ENCODE results near the gene PPP1R8. TPM values are rescaled to one million over a fixed set of nuclear protein-coding genes. Genes with fewer than 3 reads are reported as not detected.

The PPP1R8 gene
- total and polyA plus RNA-seq, 10 of the 15 experiments (the other 5 are each of a cell fraction or from before 2014, with no cell fraction given) = 10.2 to 77.0 (median 53.0) TPM

GRCh38 chr1:27823784-27824183, 6.8 kb upstream of the PPP1R8 start:
- ChIA-PET CTCF (no interaction called here), RAD21 (ENCODE audit: unreplicated experiment) (interaction anchor here (1.6 kb wide), 1 partner anchor 152 kb away, joined by 3 read pairs; the partner anchor contains the start of gene IFI6), POLR2A (no interaction called here), SMC1A (ENCODE audit: uncharacterized antibody, unreplicated experiment) (no interaction called here)
- in situ Hi-C loops (cut with MboI) = no loop called here
- FAIRE-seq (no peak), DNase-seq (ENCODE audit: low read depth, low spot score) (no peak), ATAC-seq (no peak)
- BruUV-seq (replicated peaks) = TSS peak; percentile 49
- Histone ChIP-seq H3K27me3 (replicated peaks in 1 of 2; ENCODE audit: control insufficient read depth in 2 of 2, insufficient read depth in 2 of 2, low read length in 1 of 2) (no peaks in the 10 kb centered on the region), H3K4me2 (ENCODE audit: control insufficient read depth, insufficient read depth) (no peak overlapping the region), H3K9ac (ENCODE audit: control insufficient read depth, insufficient read depth, low read length) (no peak overlapping the region), H3K9me3 (replicated peaks; ENCODE audit: control insufficient read depth, insufficient read depth, low read length) (no peaks in the 10 kb centered on the region), H3K4me1 (ENCODE audit: control insufficient read depth, insufficient read depth, low read length) (no peaks in the 10 kb centered on the region), H2AFZ (ENCODE audit: control insufficient read depth, low read depth, low read length) (no peak overlapping the region), H3K27ac (ENCODE audit: control insufficient read depth, insufficient read depth) (no peak overlapping the region), H3K36me3 (ENCODE audit: control insufficient read depth in 2 of 2, insufficient read depth in 2 of 2, low read length in 1 of 2) (peaks cover 5 to 7% of the 10 kb centered on the region in 2 experiments), H3K79me2 (ENCODE audit: control insufficient read depth, insufficient read depth, low read length) (no peaks in the 10 kb centered on the region), H3K4me3 (no peak overlapping the region), H4K20me1 (ENCODE audit: control insufficient read depth, insufficient read depth) (no peaks in the 10 kb centered on the region)
- no peak for TF ChIP-seq ETV6 (conservative IDR thresholded peaks at IDR 0.05 in 1 of 2, IDR thresholded peaks at IDR 0.05 in 1 of 2; ENCODE audit: borderline replicate concordance in 1 of 2, low read depth in 1 of 2)
- TF ChIP-seq TCF3 (IDR thresholded peaks at IDR 0.05; ENCODE audit: borderline replicate concordance, insufficient read depth, low read depth, low read length) = no peak
- no peak for TF ChIP-seq PML (IDR thresholded peaks at IDR 0.05; ENCODE audit: low read length)
- TF ChIP-seq SUPT20H (IDR thresholded peaks at IDR 0.05; ENCODE audit: borderline replicate concordance, control insufficient read depth, low read depth, low read length) = no peak
- no peak for TF ChIP-seq SRF (IDR thresholded peaks at IDR 0.05; ENCODE audit: low read depth in 2 of 2, low read length in 2 of 2)
- no peak for TF ChIP-seq DPF2 (IDR thresholded peaks at IDR 0.05)
- TF ChIP-seq, protein P1, sequence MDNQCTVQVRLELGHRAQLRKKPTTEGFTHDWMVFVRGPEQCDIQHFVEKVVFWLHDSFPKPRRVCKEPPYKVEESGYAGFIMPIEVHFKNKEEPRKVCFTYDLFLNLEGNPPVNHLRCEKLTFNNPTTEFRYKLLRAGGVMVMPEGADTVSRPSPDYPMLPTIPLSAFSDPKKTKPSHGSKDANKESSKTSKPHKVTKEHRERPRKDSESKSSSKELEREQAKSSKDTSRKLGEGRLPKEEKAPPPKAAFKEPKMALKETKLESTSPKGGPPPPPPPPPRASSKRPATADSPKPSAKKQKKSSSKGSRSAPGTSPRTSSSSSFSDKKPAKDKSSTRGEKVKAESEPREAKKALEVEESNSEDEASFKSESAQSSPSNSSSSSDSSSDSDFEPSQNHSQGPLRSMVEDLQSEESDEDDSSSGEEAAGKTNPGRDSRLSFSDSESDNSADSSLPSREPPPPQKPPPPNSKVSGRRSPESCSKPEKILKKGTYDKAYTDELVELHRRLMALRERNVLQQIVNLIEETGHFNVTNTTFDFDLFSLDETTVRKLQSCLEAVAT (IDR thresholded peaks at IDR 0.05) = no peak
- no peak for TF ChIP-seq ZNF592 (IDR thresholded peaks at IDR 0.05)
- no peak for TF ChIP-seq POLR2AphosphoS5 (IDR thresholded peaks at IDR 0.05; ENCODE audit: low read length)
- 98% methylated on average over 4 of the region's 4 CpGs for WGBS (ENCODE audit: insufficient coverage, insufficient replicate concordance, low lambda C conversion rate, missing lambda C conversion rate)
- intact Hi-C loops (cut with micrococcal nuclease; ENCODE audit: unreplicated experiment) = no loop called here
